ENCODE results near the gene GGTLC3.
"Not testable (repeated sequence)": the region's sequence is repeated elsewhere in the genome, so short reads cannot be mapped to it uniquely, and the experiment has no call there.

DNA sequence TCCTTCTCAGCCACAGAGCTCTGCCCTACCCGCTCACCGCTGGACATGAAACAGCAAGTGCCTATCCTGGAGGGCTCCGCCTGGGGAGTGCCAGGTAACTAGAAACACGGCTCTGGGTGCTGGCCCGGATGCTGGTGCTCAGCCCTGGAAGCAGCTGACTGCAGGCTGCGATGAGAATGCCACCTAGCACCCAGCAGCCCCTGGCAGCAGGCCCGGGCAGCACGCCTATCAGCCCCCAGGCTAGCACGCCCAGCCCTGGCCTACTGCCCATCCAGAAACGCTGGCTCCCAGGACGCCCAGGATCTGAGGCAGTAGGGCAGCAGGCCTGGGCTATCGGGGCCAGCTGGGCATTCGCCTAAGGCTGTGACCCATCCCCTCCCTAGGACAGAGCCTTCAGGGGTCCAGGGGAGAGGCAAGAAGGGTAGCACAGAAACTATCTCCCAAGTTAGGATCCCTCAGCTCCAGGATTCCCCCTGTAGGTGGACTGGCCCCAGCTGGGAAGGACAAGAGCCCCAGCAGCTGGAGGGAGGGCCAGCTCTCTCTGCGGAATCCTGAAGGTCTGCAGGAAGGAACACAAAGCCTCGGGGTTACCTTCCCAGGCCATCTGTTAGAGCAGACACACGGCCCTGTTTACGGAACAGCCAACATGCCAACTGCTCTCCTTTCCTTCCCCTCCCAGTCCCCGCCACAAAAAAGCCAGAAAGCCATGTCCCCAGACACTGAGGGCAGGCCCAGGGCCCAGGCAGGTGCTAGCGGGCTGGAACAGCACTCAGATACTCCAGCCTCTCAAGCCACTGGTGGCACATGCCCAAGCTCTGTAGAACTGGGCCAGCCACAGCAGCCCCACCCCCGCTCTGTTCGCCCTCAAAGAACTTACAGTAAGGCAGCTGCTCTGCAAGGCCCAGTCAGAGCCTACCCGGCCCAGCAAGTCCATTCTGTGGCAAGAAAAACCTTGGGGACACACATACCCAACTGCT, 36.6 kb upstream of the GGTLC3 start:
- TF ChIP-seq, protein P1, sequence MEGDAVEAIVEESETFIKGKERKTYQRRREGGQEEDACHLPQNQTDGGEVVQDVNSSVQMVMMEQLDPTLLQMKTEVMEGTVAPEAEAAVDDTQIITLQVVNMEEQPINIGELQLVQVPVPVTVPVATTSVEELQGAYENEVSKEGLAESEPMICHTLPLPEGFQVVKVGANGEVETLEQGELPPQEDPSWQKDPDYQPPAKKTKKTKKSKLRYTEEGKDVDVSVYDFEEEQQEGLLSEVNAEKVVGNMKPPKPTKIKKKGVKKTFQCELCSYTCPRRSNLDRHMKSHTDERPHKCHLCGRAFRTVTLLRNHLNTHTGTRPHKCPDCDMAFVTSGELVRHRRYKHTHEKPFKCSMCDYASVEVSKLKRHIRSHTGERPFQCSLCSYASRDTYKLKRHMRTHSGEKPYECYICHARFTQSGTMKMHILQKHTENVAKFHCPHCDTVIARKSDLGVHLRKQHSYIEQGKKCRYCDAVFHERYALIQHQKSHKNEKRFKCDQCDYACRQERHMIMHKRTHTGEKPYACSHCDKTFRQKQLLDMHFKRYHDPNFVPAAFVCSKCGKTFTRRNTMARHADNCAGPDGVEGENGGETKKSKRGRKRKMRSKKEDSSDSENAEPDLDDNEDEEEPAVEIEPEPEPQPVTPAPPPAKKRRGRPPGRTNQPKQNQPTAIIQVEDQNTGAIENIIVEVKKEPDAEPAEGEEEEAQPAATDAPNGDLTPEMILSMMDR (conservative IDR thresholded peaks at IDR 0.05 in 1 of 2, IDR thresholded peaks at IDR 0.05 in 1 of 2; ENCODE audit: extremely low read depth in 1 of 2, insufficient read depth in 1 of 2, low read depth in 1 of 2, low read length in 2 of 2) = not testable (repeated sequence)
- not testable (repeated sequence) for TF ChIP-seq EZH2 (IDR thresholded peaks at IDR 0.05; ENCODE audit: borderline replicate concordance, low read length)
